Measurements from ENCODE around the gene KRI1.

Gene KRI1

DNA sequence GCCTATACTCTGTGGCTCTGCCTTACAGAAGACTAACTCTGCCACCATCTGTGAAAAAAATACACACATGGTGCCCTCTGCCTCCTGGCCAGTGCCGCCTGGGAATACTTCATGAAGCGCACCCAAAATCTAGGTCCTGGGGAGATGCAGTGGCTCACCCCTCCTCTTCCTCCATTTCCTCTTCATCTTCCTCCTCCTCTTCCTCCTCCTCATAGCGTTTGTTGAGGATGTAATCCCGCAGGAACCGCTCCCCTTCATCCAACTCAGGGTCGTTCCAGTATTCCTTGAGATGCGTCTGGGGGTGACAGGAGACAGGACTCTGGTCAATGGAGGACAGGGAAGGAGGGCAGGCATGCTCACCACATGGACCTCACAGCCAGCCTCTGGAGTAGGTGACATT lies 5.7 kb downstream of the KRI1 start:
- H3K4me2 ChIP-seq (ENCODE audit: low read length): no peak overlapping the region
- H3K18ac ChIP-seq (ENCODE audit: low read length): no peak overlapping the region
- H3K9me3 ChIP-seq (ENCODE audit: insufficient read depth, low read depth, low read length): peaks cover 2% of the 10 kb centered on the region
- H3K36me3 ChIP-seq (ENCODE audit: control insufficient read depth in 1 of 2, insufficient read depth in 2 of 2, low read length in 2 of 2): peaks cover 45 to 49% of the 10 kb centered on the region in 2 experiments
- DNase-seq: no peak
- H2AFZ ChIP-seq (ENCODE audit: insufficient read depth, low read length, poor library complexity): no peak overlapping the region
- no peak overlapping the region for H2BK120ac ChIP-seq (ENCODE audit: insufficient read depth, low read length, poor library complexity)
- H3K4ac ChIP-seq (ENCODE audit: low read depth, low read length): no peak overlapping the region
- H3K14ac ChIP-seq (ENCODE audit: low read length): no peak overlapping the region
- no peak overlapping the region for H4K12ac ChIP-seq (ENCODE audit: low read depth, low read length)
- no peaks in the 10 kb centered on the region for H3K27me3 ChIP-seq (ENCODE audit: insufficient read depth, low read length)
- H3K23ac ChIP-seq (ENCODE audit: low read length): no peak overlapping the region
- no peak overlapping the region for H3K4me3 ChIP-seq (ENCODE audit: low read depth, low read length)
- H4K8ac ChIP-seq (ENCODE audit: low read depth, low read length): no peak overlapping the region
- no peaks in the 10 kb centered on the region for H3K79me1 ChIP-seq (ENCODE audit: low read length)
- no peaks in the 10 kb centered on the region for H3K79me2 ChIP-seq (ENCODE audit: control insufficient read depth, insufficient read depth, low read length, poor library complexity)
- no peak overlapping the region for H3K27ac ChIP-seq (ENCODE audit: low read depth, low read length)
- H3K4me1 ChIP-seq (ENCODE audit: control insufficient read depth in 1 of 2, insufficient read depth in 2 of 2, low read length in 2 of 2): peaks cover 2 to 3% of the 10 kb centered on the region in 2 experiments
- H4K91ac ChIP-seq (ENCODE audit: low read depth, low read length): no peak overlapping the region
- H2BK5ac ChIP-seq (ENCODE audit: low read depth, low read length, poor library complexity): no peak overlapping the region
- no CpG with 5 or more reads among the region's 7 CpGs for WGBS (ENCODE audit: extremely low coverage, insufficient coverage, insufficient read length)
- H3K9ac ChIP-seq (ENCODE audit: low read length): peak overlapping the region; percentile 24
- H2AK5ac ChIP-seq (ENCODE audit: low read length): no peak overlapping the region
- H2BK12ac ChIP-seq (ENCODE audit: low read length): no peak overlapping the region

DNA sequence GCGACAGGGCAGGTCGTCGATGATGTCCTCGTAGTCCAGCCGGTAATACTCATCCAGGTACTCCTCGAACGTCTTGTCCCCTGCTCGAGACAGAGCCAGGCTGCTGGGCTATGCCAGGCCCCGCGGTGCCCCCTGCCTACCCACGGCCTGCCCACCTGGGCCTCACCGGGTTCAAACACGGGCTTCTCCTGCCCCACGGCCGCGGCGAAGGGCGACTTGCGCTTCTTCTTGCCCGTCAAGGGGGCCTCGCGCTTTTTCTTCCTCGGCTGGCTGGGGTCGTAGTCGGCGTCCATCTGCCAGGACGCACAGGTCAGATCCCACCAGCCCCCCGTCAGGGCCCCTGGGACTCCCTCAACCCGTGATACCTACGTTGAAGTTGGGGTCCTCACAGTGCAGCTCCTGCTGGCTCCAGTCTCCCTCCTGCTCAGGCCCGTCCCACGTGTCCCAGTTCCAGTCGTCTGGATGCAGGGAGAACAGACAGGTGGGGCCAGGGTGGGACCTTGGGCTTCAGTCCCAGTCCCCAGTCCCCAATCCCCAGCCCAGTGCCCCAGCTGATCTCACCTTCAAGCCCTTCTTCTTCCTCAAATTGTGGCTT lies 8.1 kb downstream of the KRI1 start:
- H3K36me3 ChIP-seq (ENCODE audit: control insufficient read depth in 1 of 2, insufficient read depth in 2 of 2, low read length in 2 of 2): peaks cover 69% of the 10 kb centered on the region in 2 experiments
- no CpG with 5 or more reads among the region's 33 CpGs for WGBS (ENCODE audit: extremely low coverage, insufficient coverage, insufficient read length)

DNA sequence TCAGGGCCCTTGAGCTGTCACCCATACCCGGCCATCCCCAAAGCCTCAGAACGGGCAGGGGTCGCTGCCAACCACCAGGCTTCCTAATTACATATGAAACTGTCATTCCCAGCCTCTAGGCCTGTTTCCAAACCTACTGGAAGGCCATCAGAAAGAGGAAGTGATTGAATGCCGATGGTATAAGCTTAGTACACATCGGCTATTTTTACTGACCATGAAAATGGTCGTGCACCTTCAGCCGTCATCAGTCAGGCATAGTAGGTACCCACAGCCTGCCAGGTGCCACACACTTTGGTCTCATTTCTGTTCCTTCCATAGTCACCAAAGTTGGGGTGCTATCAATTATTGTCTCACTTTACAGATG lies 10.2 kb downstream of the KRI1 start:
- H2AK5ac ChIP-seq (ENCODE audit: low read length): no peak overlapping the region
- H3K4me1 ChIP-seq (ENCODE audit: control insufficient read depth in 1 of 2, insufficient read depth in 2 of 2, low read length in 2 of 2): no peaks in the 10 kb centered on the region
- H3K18ac ChIP-seq (ENCODE audit: low read length): no peak overlapping the region
- H2BK120ac ChIP-seq (ENCODE audit: insufficient read depth, low read length, poor library complexity): no peak overlapping the region
- WGBS (ENCODE audit: extremely low coverage, insufficient coverage, insufficient read length): no CpG with 5 or more reads among the region's 7 CpGs
- H3K36me3 ChIP-seq (ENCODE audit: control insufficient read depth in 1 of 2, insufficient read depth in 2 of 2, low read length in 2 of 2): peaks cover 67 to 73% of the 10 kb centered on the region in 2 experiments
- H2AFZ ChIP-seq (ENCODE audit: insufficient read depth, low read length, poor library complexity): no peak overlapping the region
- H3K14ac ChIP-seq (ENCODE audit: low read length): no peak overlapping the region
- no peak overlapping the region for H3K4me2 ChIP-seq (ENCODE audit: low read length)
- no peak overlapping the region for H3K23ac ChIP-seq (ENCODE audit: low read length)
- no peak overlapping the region for H2BK12ac ChIP-seq (ENCODE audit: low read length)
- H3K9ac ChIP-seq (ENCODE audit: low read length): no peak overlapping the region
- no peak overlapping the region for H2BK5ac ChIP-seq (ENCODE audit: low read depth, low read length, poor library complexity)
- H4K91ac ChIP-seq (ENCODE audit: low read depth, low read length): no peak overlapping the region
- H3K4me3 ChIP-seq (ENCODE audit: low read depth, low read length): no peak overlapping the region
- H3K27me3 ChIP-seq (ENCODE audit: insufficient read depth, low read length): no peaks in the 10 kb centered on the region
- no peak overlapping the region for H4K12ac ChIP-seq (ENCODE audit: low read depth, low read length)
- DNase-seq: no peak
- no peak overlapping the region for H3K4ac ChIP-seq (ENCODE audit: low read depth, low read length)
- no peaks in the 10 kb centered on the region for H3K79me1 ChIP-seq (ENCODE audit: low read length)
- no peak overlapping the region for H3K27ac ChIP-seq (ENCODE audit: low read depth, low read length)
- H4K8ac ChIP-seq (ENCODE audit: low read depth, low read length): no peak overlapping the region
- H3K79me2 ChIP-seq (ENCODE audit: control insufficient read depth, insufficient read depth, low read length, poor library complexity): no peaks in the 10 kb centered on the region
- peaks cover 5% of the 10 kb centered on the region for H3K9me3 ChIP-seq (ENCODE audit: insufficient read depth, low read depth, low read length)

More for the DNA sequence above, 8.1 kb downstream of the KRI1 start:
- H3K4me1 ChIP-seq (ENCODE audit: control insufficient read depth in 1 of 2, insufficient read depth in 2 of 2, low read length in 2 of 2): no peaks in the 10 kb centered on the region
- H4K8ac ChIP-seq (ENCODE audit: low read depth, low read length): no peak overlapping the region
- no peak overlapping the region for H2BK12ac ChIP-seq (ENCODE audit: low read length)
- no peak overlapping the region for H3K18ac ChIP-seq (ENCODE audit: low read length)
- no peak overlapping the region for H3K23ac ChIP-seq (ENCODE audit: low read length)
- no peak overlapping the region for H3K9ac ChIP-seq (ENCODE audit: low read length)
- H3K79me2 ChIP-seq (ENCODE audit: control insufficient read depth, insufficient read depth, low read length, poor library complexity): no peaks in the 10 kb centered on the region
- H2BK120ac ChIP-seq (ENCODE audit: insufficient read depth, low read length, poor library complexity): no peak overlapping the region
- H2BK5ac ChIP-seq (ENCODE audit: low read depth, low read length, poor library complexity): no peak overlapping the region
- no peak overlapping the region for H3K4ac ChIP-seq (ENCODE audit: low read depth, low read length)
- DNase-seq: no peak
- no peak overlapping the region for H2AFZ ChIP-seq (ENCODE audit: insufficient read depth, low read length, poor library complexity)
- no peak overlapping the region for H4K91ac ChIP-seq (ENCODE audit: low read depth, low read length)
- no peak overlapping the region for H3K4me3 ChIP-seq (ENCODE audit: low read depth, low read length)
- no peak overlapping the region for H3K14ac ChIP-seq (ENCODE audit: low read length)
- no peak overlapping the region for H4K12ac ChIP-seq (ENCODE audit: low read depth, low read length)
- H3K27me3 ChIP-seq (ENCODE audit: insufficient read depth, low read length): no peaks in the 10 kb centered on the region
- no peak overlapping the region for H3K4me2 ChIP-seq (ENCODE audit: low read length)
- H2AK5ac ChIP-seq (ENCODE audit: low read length): no peak overlapping the region
- no peak overlapping the region for H3K27ac ChIP-seq (ENCODE audit: low read depth, low read length)
- peaks cover 2% of the 10 kb centered on the region for H3K9me3 ChIP-seq (ENCODE audit: insufficient read depth, low read depth, low read length)
- H3K79me1 ChIP-seq (ENCODE audit: low read length): no peaks in the 10 kb centered on the region

DNA sequence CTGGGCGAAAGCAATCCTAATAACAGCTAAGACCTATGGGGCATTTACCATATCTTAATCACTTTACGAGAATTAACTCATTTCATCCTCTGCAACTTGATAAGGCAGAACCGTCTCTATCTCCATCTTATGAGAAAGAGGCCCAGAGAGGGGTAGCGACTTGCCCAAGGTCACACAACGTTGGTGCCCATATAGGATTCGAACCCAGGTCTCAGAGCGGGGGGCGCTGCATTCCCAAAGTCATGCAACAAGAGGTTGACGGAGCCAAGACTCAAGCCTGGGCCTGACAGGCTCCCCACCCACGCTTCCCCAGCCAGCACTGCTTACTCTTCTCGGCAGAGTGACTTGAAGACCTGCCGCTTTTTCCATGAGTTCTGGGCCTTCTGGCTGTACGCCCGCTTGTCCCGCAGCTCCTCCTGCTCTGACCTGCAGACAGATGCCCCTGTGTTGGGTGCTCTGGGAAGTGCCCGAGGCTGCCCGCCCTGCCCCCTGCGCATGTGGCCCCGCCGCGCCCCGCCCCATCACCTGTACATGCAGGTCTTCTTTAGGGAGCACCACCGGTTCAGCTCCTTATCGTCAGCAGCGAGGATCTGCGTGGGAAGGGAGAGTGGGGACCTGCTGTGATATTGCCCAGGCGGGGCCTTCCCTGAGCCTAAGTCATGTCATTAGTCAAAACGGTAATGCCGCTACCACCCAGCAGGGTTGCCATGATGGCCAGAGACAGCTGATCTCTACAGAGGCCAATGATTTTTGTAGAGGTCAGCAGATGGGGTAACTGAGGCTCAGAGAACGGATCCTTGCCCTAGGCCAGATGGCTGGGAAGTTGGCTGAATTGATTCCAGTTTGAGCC lies 10.8 kb downstream of the KRI1 start:
- WGBS (ENCODE audit: extremely low coverage, insufficient coverage, insufficient read length): no CpG with 5 or more reads among the region's 30 CpGs
- Histone ChIP-seq H2BK12ac (ENCODE audit: low read length) (no peak overlapping the region), H3K36me3 (ENCODE audit: control insufficient read depth in 1 of 2, insufficient read depth in 2 of 2, low read length in 2 of 2) (peaks cover 61 to 70% of the 10 kb centered on the region in 2 experiments), H3K27ac (ENCODE audit: low read depth, low read length) (no peak overlapping the region), H3K4me2 (ENCODE audit: low read length) (no peak overlapping the region), H3K79me1 (ENCODE audit: low read length) (no peaks in the 10 kb centered on the region), H3K4ac (ENCODE audit: low read depth, low read length) (no peak overlapping the region), H3K4me3 (ENCODE audit: low read depth, low read length) (no peak overlapping the region), H4K91ac (ENCODE audit: low read depth, low read length) (no peak overlapping the region), H2AK5ac (ENCODE audit: low read length) (no peak overlapping the region), H3K4me1 (ENCODE audit: control insufficient read depth in 1 of 2, insufficient read depth in 2 of 2, low read length in 2 of 2) (no peaks in the 10 kb centered on the region), H3K27me3 (ENCODE audit: insufficient read depth, low read length) (no peaks in the 10 kb centered on the region), H3K79me2 (ENCODE audit: control insufficient read depth, insufficient read depth, low read length, poor library complexity) (no peaks in the 10 kb centered on the region), H2AFZ (ENCODE audit: insufficient read depth, low read length, poor library complexity) (no peak overlapping the region), H3K9me3 (ENCODE audit: insufficient read depth, low read depth, low read length) (peaks cover 5% of the 10 kb centered on the region), H2BK120ac (ENCODE audit: insufficient read depth, low read length, poor library complexity) (no peak overlapping the region), H3K9ac (ENCODE audit: low read length) (no peak overlapping the region), H2BK5ac (ENCODE audit: low read depth, low read length, poor library complexity) (no peak overlapping the region), H4K8ac (ENCODE audit: low read depth, low read length) (no peak overlapping the region), H4K12ac (ENCODE audit: low read depth, low read length) (no peak overlapping the region), H3K18ac (ENCODE audit: low read length) (no peak overlapping the region), H3K14ac (ENCODE audit: low read length) (no peak overlapping the region), H3K23ac (ENCODE audit: low read length) (no peak overlapping the region)
- no peak for DNase-seq

All from trophoblast cell (in vitro differentiated cells and primary cell).